Gastroesophageal sphincter (tissue), 4 donors: ENCODE measurements around the gene RFT1. TPM values are rescaled to one million over a fixed set of nuclear protein-coding genes. Genes with fewer than 3 reads are reported as not detected.
A peak's percentile ranks its signal among the peaks of the same experiment; 100 is the strongest.

Experiments
- ATAC-seq: fragments of 150-250 bp; one replicate; pipeline ENCODE4 v1.9.1; 2016; ENCODE audit warnings: mild to moderate bottlenecking, moderate library complexity
- H3K27ac ChIP-seq, 4 donors: fragments of 200-600 bp; sonication (generic) in 3 of 4; 1 replicate in 3 of 4; 2 replicates in 1 of 4; pipeline ENCODE4 v1.5.1; 2016 to 2019
- H3K27me3 ChIP-seq: fragments of 200-600 bp; sonication (generic); one replicate; pipeline ENCODE4 v1.5.1; 2019
- H3K36me3 ChIP-seq, 2 donors: fragments of 200-600 bp; sonication (generic); one replicate each; pipeline ENCODE4 v1.5.1; 2019; ENCODE audit warnings: control low read depth in 1 of 2
- H3K4me1 ChIP-seq, 3 donors: fragments of 200-600 bp; sonication (generic); 1 replicate in 2 of 3; 2 replicates in 1 of 3; pipeline ENCODE4 v1.5.1; 2016 to 2019; ENCODE audit warnings: control low read depth in 2 of 3
- H3K4me3 ChIP-seq, 2 donors: fragments of 200-600 bp; sonication (generic); one replicate each; pipeline ENCODE4 v1.5.1; 2019; ENCODE audit warnings: mild to moderate bottlenecking in 1 of 2, moderate library complexity in 1 of 2
- H3K9me3 ChIP-seq, 3 donors: fragments of 200-600 bp; sonication (generic); one replicate each; pipeline ENCODE4 v1.5.1; 2017 to 2019; ENCODE audit warnings: control low read depth in 2 of 3
- CTCF ChIP-seq, 4 experiments: fragments of 200-600 bp in 2 of 4; fragments of 450-650 bp in 2 of 4; sonication (generic) in 1 of 4; IDR thresholded peaks; one replicate each; pipeline ENCODE4 v1.5.1; 2017 to 2019; ENCODE audit warnings: antibody characterized with exemption in 4 of 4, mild to moderate bottlenecking in 2 of 4, moderate library complexity in 2 of 4
- EP300 ChIP-seq: sonication (generic); formaldehyde crosslinking; IDR thresholded peaks from one replicate; pipeline ENCODE4 v1.6.1; 2017; ENCODE audit warnings: antibody characterized with exemption, mild to moderate bottlenecking
- POLR2A ChIP-seq, 2 donors: fragments of 450-650 bp; IDR thresholded peaks; one replicate each; pipeline ENCODE4 v1.6.1; 2017; ENCODE audit warnings: antibody characterized with exemption in 2 of 2, mild to moderate bottlenecking in 2 of 2, moderate library complexity in 1 of 2
- POLR2AphosphoS5 ChIP-seq: sonication (generic); formaldehyde crosslinking; IDR thresholded peaks from one replicate; pipeline ENCODE4 v1.6.1; 2017; ENCODE audit warnings: antibody characterized with exemption
- whole genome bisulfite sequencing, 2 donors: methylation state at CpG; one replicate each; pipeline ENCODE4 v1.1.5; 2018; ENCODE audit warnings: low coverage in 1 of 2; 5-methylcytosine and 5-hydroxymethylcytosine counted together
- total RNA-seq, 4 donors: library from RNA; depleted of rRNA; stranded (reverse); fragments of >200 nt; gene quantifications; one replicate each; pipeline ENCODE4 v1.1.0, GENCODE V29; 2016

The RFT1 gene
- total RNA-seq, 4 donors from 2014 or later: 6.5 to 7.6 (median 7.2) TPM

DNA sequence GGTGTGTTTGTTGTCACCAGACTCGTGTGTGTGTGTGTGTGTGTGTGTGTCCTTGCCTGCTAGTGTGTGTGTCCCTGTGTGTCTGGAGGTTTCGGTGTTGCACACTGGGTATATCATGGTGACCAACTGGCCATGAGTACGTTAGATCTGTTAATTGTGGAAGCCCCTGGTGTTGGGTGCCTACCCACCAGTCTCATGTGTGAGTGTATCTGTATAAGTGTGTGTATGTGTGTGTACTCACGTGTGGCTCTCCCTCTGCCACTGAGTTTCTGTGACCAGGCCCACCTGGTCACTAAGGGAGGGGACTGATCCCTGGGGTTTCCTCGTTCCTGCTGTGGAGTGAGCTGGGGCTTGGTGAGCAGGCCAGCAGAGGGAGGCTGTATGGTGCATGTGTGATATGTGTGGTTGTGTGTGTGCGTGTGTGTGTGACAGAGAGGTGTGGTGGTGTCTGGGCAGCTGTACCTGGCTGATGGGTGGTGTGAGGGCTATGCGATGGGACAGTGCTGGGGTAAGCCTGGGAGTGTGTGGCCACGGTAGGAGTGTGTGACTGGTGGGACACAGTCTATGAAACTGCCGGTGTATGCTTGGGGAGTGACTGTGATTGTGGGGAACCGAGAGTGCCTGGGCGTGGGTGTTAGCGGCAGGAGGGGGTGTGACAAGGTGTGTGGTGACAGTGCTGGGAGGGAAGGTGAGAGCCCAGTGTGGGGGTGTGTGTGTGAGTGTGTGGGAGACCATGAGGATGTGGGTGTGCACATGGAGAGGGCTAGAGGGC lies 32.6 kb upstream of the RFT1 start:
- Histone ChIP-seq H3K27me3 (no peaks in the 10 kb centered on the region), H3K36me3 (peaks cover 0 to 3% of the 10 kb centered on the region in 2 donors), H3K4me1 (peaks cover 0 to 76% (median 22%) of the 10 kb centered on the region in 3 donors), H3K9me3 (no peaks in the 10 kb centered on the region), H3K27ac (peak overlapping the region in 3 of 4 donors; percentile 85 to 90 (median 87)), H3K4me3 (peak overlapping the region in 1 of 2 donors; percentile 83)
- ATAC-seq: no peak
- 82% methylated on average over 10 of the region's 12 CpGs; no CpG with 5 or more reads in 1 of the 2 donors for WGBS, 2 donors
- TF ChIP-seq POLR2A (IDR thresholded peaks at IDR 0.05): no peak
- no peak for TF ChIP-seq CTCF (IDR thresholded peaks at IDR 0.05)
- no peak for TF ChIP-seq POLR2AphosphoS5
- TF ChIP-seq EP300: no peak

DNA sequence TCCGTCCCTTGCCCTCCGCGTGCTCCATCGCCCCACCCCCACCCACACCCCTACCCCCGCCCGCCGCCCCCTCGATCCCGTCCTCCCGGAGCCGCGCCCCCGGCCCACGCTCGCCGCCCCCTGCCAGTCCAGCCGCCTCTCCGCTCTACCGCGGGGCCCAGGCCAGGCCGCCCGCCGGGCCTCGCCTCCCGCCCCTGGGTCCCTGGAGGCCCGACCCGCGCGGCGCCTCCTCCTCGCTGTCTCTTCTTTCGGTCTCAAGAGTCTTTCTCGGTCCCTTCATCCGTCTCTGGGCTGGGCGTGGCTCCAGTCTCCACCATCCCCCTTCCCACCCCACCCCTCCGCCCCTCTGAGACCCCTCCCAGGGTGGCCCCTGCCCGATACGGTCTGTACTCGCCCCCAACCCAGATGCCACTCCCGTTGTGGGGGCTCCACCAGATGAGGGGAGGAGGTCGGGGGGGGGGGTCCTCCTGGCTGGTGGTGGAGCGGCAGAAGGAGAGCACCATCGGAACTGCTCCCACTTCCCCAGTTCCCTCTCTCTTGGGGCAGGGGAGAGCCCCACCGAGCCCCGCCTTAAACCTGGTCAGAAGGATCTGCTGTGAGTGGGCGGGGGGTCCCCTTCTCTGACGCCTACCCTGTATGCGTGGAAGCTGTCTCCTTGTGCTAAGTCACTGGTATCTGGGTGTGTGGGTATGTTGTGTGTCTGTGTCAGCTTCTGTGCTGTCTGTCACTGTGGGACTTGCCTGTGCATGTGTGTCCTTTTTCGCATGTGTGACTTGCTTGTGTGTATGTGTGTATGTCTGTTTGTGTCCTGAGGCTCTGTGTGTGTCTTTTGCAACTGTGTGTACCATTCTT lies 31.8 kb upstream of the RFT1 start:
- 0 to 49% methylated on average over 3 of the region's 49 CpGs for WGBS, 2 donors
- Histone ChIP-seq H3K9me3 (no peaks in the 10 kb centered on the region), H3K4me3 (peak overlapping the region; percentile 38 to 83), H3K4me1 (peaks cover 0 to 68% (median 14%) of the 10 kb centered on the region in 3 donors), H3K36me3 (peaks cover 0 to 3% of the 10 kb centered on the region in 2 donors), H3K27ac (peak overlapping the region; percentile 10 to 90 (median 86)), H3K27me3 (peaks cover under 1% of the 10 kb centered on the region)
- TF ChIP-seq EP300 (no peak), POLR2AphosphoS5 (no peak), CTCF (IDR thresholded peaks at IDR 0.05) (no peak), POLR2A (IDR thresholded peaks at IDR 0.05) (no peak)
- ATAC-seq: no peak

GRCh38 chr3:53161450-53161819 lies 31.2 kb upstream of the RFT1 start:
- Histone ChIP-seq H3K4me3 (peak overlapping the region; percentile 38 to 83), H3K4me1 (peaks cover 0 to 67% (median 8%) of the 10 kb centered on the region in 3 donors), H3K9me3 (no peaks in the 10 kb centered on the region), H3K27me3 (peaks cover 6% of the 10 kb centered on the region), H3K27ac (peak overlapping the region; percentile 10 to 90 (median 86)), H3K36me3 (peaks cover 0 to 3% of the 10 kb centered on the region in 2 donors)
- no peak for ATAC-seq
- 0% methylated on average over 4 to 19 of the region's 41 CpGs for WGBS, 2 donors
- no peak for TF ChIP-seq CTCF (IDR thresholded peaks at IDR 0.05)
- TF ChIP-seq POLR2A (IDR thresholded peaks at IDR 0.05): no peak
- no peak for TF ChIP-seq POLR2AphosphoS5
- TF ChIP-seq EP300: no peak

- TF ChIP-seq EP300: no peak
- peak; percentile 56 to 61 for TF ChIP-seq POLR2A (IDR thresholded peaks at IDR 0.05)
- TF ChIP-seq CTCF (IDR thresholded peaks at IDR 0.05): peak in 3 of 4 experiments; percentile 63 to 78 (median 76)
- peak; percentile 69 for TF ChIP-seq POLR2AphosphoS5
- Histone ChIP-seq H3K4me3 (peak within 1 kb of the TSS; percentile 38 to 83), H3K36me3 (no peaks in the 10 kb centered on the region), H3K4me1 (peaks cover 0 to 64% (median 6%) of the 10 kb centered on the region in 3 donors), H3K27ac (peak within 1 kb of the TSS; percentile 27 to 90 (median 86)), H3K9me3 (no peaks in the 10 kb centered on the region), H3K27me3 (peaks cover 12% of the 10 kb centered on the region)
- 0% methylated on average over 6 of the region's 88 CpGs; no CpG with 5 or more reads in 1 of the 2 donors for WGBS, 2 donors
- ATAC-seq: peak; percentile 91
Observed at GRCh38 chr3:53160660-53161449, 30.6 kb upstream of the RFT1 start, which contains the start of gene PRKCD. Gene PRKCD (plus strand): TSS chr3:53161209. CDS start chr3:53178423, 17,214 bp downstream.
